SK-N-MC (cell line): Measurements from ENCODE around the gene TMTC1.

Experiments
- EZH2 ChIP-seq: fragments of 200-600 bp; sonication (generic); IDR thresholded peaks from one replicate; pipeline ENCODE4 v1.6.1; 2017; ENCODE audit warnings: antibody characterized with exemption
- FOXP2 ChIP-seq: optimal IDR thresholded peaks from 2 replicates; pipeline ENCODE3; 2011; ENCODE audit warnings: mild to moderate bottlenecking, moderate library complexity; ENCODE audit not compliant: insufficient read depth; ENCODE audit errors: extremely low read length, control extremely low read depth
- POLR2AphosphoS5 ChIP-seq: IDR thresholded peaks from 2 replicates; pipeline ENCODE4 v1.6.1; 2012; ENCODE audit warnings: mild to moderate bottlenecking, low read depth, low read length, borderline replicate concordance

- no peak for TF ChIP-seq POLR2AphosphoS5
- no peak for TF ChIP-seq EZH2
- TF ChIP-seq FOXP2: no peak
Measured at GRCh38 chr12:29518407-29518806, 265.3 kb downstream of the TMTC1 start.
